HG02610 (cell line): ENCODE data around the gene SSBP2.

Experiments
- ATAC-seq: cut with Tn5 transposase; IDR thresholded peaks from one replicate; pipeline ENCODE4 v1.9.1; 2021; ENCODE audit warnings: mild to moderate bottlenecking, moderate library complexity; ENCODE audit not compliant: unreplicated experiment

Gene SSBP2

GRCh38 chr5:81767938-81768337 lies 17.0 kb upstream of the SSBP2 start:
- ATAC-seq, result no peak

- ATAC-seq, result no peak
Observed at GRCh38 chr5:81767097-81767496, 16.2 kb upstream of the SSBP2 start.

GRCh38 chr5:81766611-81767010 lies 15.7 kb upstream of the SSBP2 start:
- no peak for ATAC-seq

GRCh38 chr5:81763294-81763928 lies 12.5 kb upstream of the SSBP2 start:
- ATAC-seq, result no peak

- ATAC-seq, result no peak
Observed at GRCh38 chr5:81762853-81763252, 12.0 kb upstream of the SSBP2 start.

GRCh38 chr5:81762401-81762800 lies 11.5 kb upstream of the SSBP2 start:
- ATAC-seq, result no peak

GRCh38 chr5:81761970-81762369 lies 11.1 kb upstream of the SSBP2 start:
- ATAC-seq, result no peak

- ATAC-seq, result no peak
Observed at GRCh38 chr5:81761270-81761669, 10.4 kb upstream of the SSBP2 start.

GRCh38 chr5:81760521-81760920 lies 9.6 kb upstream of the SSBP2 start:
- no peak for ATAC-seq

- no peak for ATAC-seq
Observed at GRCh38 chr5:81759632-81760005, 8.7 kb upstream of the SSBP2 start.

- no peak for ATAC-seq
Observed at GRCh38 chr5:81757404-81757803, 6.5 kb upstream of the SSBP2 start.

GRCh38 chr5:81756016-81756415 lies 5.1 kb upstream of the SSBP2 start:
- no peak for ATAC-seq

GRCh38 chr5:81755320-81755719 lies 4.4 kb upstream of the SSBP2 start:
- no peak for ATAC-seq

GRCh38 chr5:81754621-81755020 lies 3.7 kb upstream of the SSBP2 start:
- no peak for ATAC-seq

- ATAC-seq, result no peak
Observed at GRCh38 chr5:81753429-81753828, 2.5 kb upstream of the SSBP2 start.

GRCh38 chr5:81752644-81752963 lies 1.7 kb upstream of the SSBP2 start:
- ATAC-seq, result no peak

GRCh38 chr5:81751836-81752643 lies 1.1 kb upstream of the SSBP2 start:
- no peak for ATAC-seq

GRCh38 chr5:81750308-81751008 lies 439 bp downstream of the SSBP2 start:
- no peak for ATAC-seq

- peak; percentile 56 for ATAC-seq
Observed at GRCh38 chr5:81749561-81750307, 1.2 kb downstream of the SSBP2 start.

- no peak for ATAC-seq
Observed at GRCh38 chr5:81749192-81749560, 1.7 kb downstream of the SSBP2 start.

- ATAC-seq, result no peak
Observed at GRCh38 chr5:81748556-81748955, 2.3 kb downstream of the SSBP2 start.

GRCh38 chr5:81747030-81747429 lies 3.9 kb downstream of the SSBP2 start:
- ATAC-seq, result no peak
